Choroid plexus epithelial cell (primary cell): ENCODE data around the gene TMEM11.

ENCODE experiments used
- DNase-seq: peaks from one replicate; pipeline ENCODE4 v3.0.0-alpha.2; 2010; ENCODE audit warnings: low read depth
- H3K4me3 ChIP-seq: 2 replicates; pipeline ENCODE4 v1.5.1; 2011; ENCODE audit warnings: low read depth, mild to moderate bottlenecking, control low read depth, low read length, moderate library complexity
- TF ChIP-seq, protein P1 (sequence below): conservative IDR thresholded peaks from 2 replicates; pipeline ENCODE4 v1.5.1; 2011; ENCODE audit warnings: low read depth, mild to moderate bottlenecking, control low read depth, inconsistent platforms, low read length, moderate library complexity

The TMEM11 gene

DNA sequence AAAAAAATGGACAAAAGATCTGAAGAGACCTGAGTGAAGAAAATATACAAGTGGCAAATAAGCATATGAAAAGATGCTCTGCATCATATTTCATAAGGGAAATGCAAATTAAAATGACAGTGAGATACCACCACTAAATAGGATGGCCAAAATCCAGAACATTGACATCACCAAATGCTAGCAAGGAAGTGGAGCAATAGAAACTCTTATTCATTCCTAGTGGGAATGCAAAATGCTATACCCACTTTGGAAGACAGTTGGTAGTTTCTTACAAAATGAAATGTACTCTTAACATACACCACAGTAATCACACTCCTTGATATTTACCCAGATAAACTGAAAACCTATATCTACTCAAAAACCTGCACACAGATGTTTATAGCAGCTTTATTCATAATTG is 53.6 kb downstream of the TMEM11 start:
- H3K4me3 ChIP-seq = no peak overlapping the region
- TF ChIP-seq, protein P1, sequence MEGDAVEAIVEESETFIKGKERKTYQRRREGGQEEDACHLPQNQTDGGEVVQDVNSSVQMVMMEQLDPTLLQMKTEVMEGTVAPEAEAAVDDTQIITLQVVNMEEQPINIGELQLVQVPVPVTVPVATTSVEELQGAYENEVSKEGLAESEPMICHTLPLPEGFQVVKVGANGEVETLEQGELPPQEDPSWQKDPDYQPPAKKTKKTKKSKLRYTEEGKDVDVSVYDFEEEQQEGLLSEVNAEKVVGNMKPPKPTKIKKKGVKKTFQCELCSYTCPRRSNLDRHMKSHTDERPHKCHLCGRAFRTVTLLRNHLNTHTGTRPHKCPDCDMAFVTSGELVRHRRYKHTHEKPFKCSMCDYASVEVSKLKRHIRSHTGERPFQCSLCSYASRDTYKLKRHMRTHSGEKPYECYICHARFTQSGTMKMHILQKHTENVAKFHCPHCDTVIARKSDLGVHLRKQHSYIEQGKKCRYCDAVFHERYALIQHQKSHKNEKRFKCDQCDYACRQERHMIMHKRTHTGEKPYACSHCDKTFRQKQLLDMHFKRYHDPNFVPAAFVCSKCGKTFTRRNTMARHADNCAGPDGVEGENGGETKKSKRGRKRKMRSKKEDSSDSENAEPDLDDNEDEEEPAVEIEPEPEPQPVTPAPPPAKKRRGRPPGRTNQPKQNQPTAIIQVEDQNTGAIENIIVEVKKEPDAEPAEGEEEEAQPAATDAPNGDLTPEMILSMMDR = no peak
- no peak for DNase-seq

GRCh38 chr17:21157586-21158370 is 56.2 kb downstream of the TMEM11 start:
- no peak for DNase-seq
- H3K4me3 ChIP-seq = no peak overlapping the region
- TF ChIP-seq, protein P1 = no peak

GRCh38 chr17:21152731-21153130 is 61.2 kb downstream of the TMEM11 start:
- no peak overlapping the region for H3K4me3 ChIP-seq
- TF ChIP-seq, protein P1 = no peak
- DNase-seq = no peak

DNA sequence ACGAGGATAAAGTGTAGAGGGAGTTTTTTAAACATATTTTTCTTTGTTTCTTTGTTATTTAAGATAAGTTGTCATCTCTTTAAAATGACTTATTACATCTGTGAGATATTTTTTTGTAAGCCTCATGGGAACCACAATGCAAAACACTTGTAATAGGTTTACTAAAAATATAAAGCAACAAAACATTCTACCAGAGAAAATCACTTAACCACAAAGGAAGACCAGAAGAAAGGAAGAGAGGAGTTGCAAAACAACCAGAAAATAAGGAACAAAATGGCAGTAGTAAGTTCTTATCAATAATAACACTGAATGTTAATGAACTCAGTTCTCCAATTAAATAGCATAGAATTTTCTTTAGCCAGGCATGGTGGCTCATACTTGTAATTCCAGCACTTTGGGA is 64.3 kb downstream of the TMEM11 start:
- TF ChIP-seq, protein P1 = no peak
- no peak for DNase-seq
- no peak overlapping the region for H3K4me3 ChIP-seq
